ENCODE measurements around the gene AKAP13. TPM values are rescaled to one million over a fixed set of nuclear protein-coding genes. Genes with fewer than 3 reads are reported as not detected.

Gene AKAP13, protein sequence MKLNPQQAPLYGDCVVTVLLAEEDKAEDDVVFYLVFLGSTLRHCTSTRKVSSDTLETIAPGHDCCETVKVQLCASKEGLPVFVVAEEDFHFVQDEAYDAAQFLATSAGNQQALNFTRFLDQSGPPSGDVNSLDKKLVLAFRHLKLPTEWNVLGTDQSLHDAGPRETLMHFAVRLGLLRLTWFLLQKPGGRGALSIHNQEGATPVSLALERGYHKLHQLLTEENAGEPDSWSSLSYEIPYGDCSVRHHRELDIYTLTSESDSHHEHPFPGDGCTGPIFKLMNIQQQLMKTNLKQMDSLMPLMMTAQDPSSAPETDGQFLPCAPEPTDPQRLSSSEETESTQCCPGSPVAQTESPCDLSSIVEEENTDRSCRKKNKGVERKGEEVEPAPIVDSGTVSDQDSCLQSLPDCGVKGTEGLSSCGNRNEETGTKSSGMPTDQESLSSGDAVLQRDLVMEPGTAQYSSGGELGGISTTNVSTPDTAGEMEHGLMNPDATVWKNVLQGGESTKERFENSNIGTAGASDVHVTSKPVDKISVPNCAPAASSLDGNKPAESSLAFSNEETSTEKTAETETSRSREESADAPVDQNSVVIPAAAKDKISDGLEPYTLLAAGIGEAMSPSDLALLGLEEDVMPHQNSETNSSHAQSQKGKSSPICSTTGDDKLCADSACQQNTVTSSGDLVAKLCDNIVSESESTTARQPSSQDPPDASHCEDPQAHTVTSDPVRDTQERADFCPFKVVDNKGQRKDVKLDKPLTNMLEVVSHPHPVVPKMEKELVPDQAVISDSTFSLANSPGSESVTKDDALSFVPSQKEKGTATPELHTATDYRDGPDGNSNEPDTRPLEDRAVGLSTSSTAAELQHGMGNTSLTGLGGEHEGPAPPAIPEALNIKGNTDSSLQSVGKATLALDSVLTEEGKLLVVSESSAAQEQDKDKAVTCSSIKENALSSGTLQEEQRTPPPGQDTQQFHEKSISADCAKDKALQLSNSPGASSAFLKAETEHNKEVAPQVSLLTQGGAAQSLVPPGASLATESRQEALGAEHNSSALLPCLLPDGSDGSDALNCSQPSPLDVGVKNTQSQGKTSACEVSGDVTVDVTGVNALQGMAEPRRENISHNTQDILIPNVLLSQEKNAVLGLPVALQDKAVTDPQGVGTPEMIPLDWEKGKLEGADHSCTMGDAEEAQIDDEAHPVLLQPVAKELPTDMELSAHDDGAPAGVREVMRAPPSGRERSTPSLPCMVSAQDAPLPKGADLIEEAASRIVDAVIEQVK (N-terminal part only)
- total RNA-seq, result 50.2 and 83.4 TPM in 2 replicates

DNA sequence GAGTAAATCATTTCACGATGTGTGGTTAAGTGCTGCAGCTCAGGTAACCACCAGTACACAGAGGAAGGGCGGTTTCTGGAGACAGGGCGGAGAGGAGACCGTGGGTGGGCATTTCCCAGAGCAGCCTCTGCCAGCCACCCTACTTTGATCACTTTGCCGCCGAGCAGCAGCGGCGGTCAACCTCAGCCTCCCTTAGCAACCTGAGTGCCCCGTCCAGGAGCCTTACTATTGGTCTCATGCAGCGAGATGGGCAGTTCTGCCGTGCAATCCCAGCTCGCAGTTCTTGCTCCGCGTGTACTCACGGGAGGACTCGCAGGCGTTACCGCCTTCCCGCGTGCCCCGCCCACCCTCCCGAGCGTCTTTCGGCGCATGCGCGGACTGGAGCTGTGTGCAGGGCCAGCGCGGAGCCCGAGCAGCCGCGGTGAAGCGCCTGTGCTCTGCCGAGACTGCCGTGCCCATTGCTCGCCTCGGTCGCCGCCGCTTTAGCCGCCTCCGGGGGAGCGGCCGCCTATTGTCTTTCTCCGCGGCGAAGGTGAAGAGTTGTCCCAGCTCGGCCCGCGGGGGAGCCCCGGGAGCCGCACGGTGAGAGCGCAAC is at the start of gene AKAP13:
TSS of gene AKAP13 (plus strand) at position 387 of the 595 bp plus-strand sequence. CDS start 105,118 bp downstream, outside the sequence.

DNA sequence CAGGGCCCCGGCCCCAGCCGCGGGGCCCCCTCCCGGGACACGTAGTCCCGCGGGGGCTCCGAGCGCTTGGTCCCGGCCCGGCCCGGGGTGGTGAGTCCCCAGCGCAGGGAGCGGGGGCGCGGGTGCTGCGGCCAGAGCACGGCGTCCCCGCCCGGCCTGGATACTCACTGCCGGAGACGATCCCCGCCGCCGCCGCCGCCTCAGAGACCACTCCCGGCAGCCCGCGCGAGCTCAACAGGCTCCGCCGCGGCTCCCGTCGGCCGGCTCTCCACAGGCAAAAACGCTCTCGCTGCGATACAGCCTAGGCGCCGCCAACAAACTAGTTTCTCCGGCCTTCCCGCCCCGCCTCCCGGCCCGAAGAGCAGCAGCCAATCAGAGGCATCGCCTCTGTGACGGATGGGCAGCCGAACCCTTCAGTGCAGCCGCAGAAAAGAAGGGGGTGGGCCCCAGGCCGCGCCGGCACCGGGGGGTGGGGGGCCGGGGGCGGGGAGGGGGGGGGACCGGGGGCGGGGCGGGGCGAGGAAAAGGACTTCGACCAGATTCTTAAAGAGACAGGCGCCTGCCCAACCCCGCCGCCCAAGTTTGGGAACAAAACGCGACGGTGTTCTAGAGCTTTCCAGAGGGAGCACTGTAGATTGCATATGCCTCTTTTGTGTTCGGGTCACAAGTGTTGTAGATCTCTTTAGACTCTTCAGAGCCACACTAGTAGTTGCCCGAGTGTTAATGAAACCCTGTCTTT is 414.4 kb downstream of the AKAP13 start, which contains the start of gene KLHL25:
TSS of gene KLHL25 (minus strand) at position 328 of the 739 bp plus-strand sequence. CDS start 25,115 bp downstream, outside the sequence.

Data from bladder microvascular endothelial cell (primary cell).